Ovary (tissue), 9 donors: ENCODE results near the gene ALOX12B. TPM values are rescaled to one million over a fixed set of nuclear protein-coding genes. Genes with fewer than 3 reads are reported as not detected.
"Not testable (repeated sequence)": the region's sequence is repeated elsewhere in the genome, so short reads cannot be mapped to it uniquely, and the experiment has no call there.

Experiments
- DNase-seq, 5 donors: peaks; one replicate each; pipeline ENCODE4 v3.0.0-alpha.2; 2019 to 2020
- H3K27ac ChIP-seq, 2 donors: fragments of 200-600 bp; one replicate each; pipeline versions ENCODE4 v1.5.1 to v1.8.0; 2019 to 2022
- H3K27me3 ChIP-seq: fragments of 200-600 bp; one replicate; pipeline ENCODE4 v1.8.0; 2022
- H3K36me3 ChIP-seq: fragments of 200-600 bp; sonication (generic); one replicate; pipeline ENCODE4 v1.5.1; 2019
- H3K4me1 ChIP-seq: one replicate; pipeline ENCODE4 v1.8.1; 2013; ENCODE audit warnings: mild to moderate bottlenecking, moderate library complexity; ENCODE audit not compliant: insufficient read depth
- H3K4me3 ChIP-seq: fragments of 200-600 bp; sonication (generic); one replicate; pipeline ENCODE4 v1.5.1; 2017
- H3K9me3 ChIP-seq, 2 donors: fragments of 200-600 bp in 1 of 2; sonication (generic) in 1 of 2; one replicate each; pipeline versions ENCODE4 v1.5.1 to v1.8.1; 2013 to 2019; ENCODE audit warnings: mild to moderate bottlenecking in 1 of 2, moderate library complexity in 1 of 2
- EP300 ChIP-seq: sonication (generic); formaldehyde crosslinking; IDR thresholded peaks from one replicate; pipeline ENCODE4 v1.6.1; 2017; ENCODE audit warnings: antibody characterized with exemption
- POLR2A ChIP-seq: fragments of 450-650 bp; IDR thresholded peaks from one replicate; pipeline ENCODE4 v1.6.1; 2017; ENCODE audit warnings: antibody characterized with exemption, mild to moderate bottlenecking, moderate library complexity
- WGBS, 3 donors: extraction: QIAGEN DNeasy Blood & Tissue Kit in 1 of 3; methylation state at CpG; one replicate each; pipeline versions ENCODE4 v1.1.5 to v1.1.7; 2013 to 2017; 5-methylcytosine and 5-hydroxymethylcytosine counted together
- intact Hi-C, 4 donors: fragments of 100-400 bp; cut with DNase I; formaldehyde crosslinking; loops; one replicate each; pipeline versions ENCODE4 v1.11.0 to v1.15.1; 2022 to 2023
- microRNA-seq, 3 donors: library from miRNA; unstranded; fragments of <30 nt; microRNA quantifications; one replicate each; pipeline versions ENCODE4 to v1.2.0, GENCODE V29; 2019 to 2020
- polyA plus RNA-seq, 2 donors: library from polyadenylated mRNA; stranded (reverse); fragments of 200-250 nt in 1 of 2; fragments of 350-450 nt in 1 of 2; fragmentation: Illumina TruSeq in 1 of 2; extraction: RNeasy Lipid Tissue Mini Kit (QIAGEN cat#74804) in 1 of 2; gene quantifications; one replicate each; pipeline ENCODE4 v1.2.3, GENCODE V29; 2013 to 2014
- small RNA-seq: library from RNA; depleted of rRNA; stranded (forward); fragments of <200 nt; gene quantifications from one replicate; pipeline ENCODE3, GENCODE V24; 2016
- total RNA-seq, 7 donors: library from RNA; depleted of rRNA in 2 of 7; stranded (reverse); fragments of >200 nt in 2 of 7; fragmentation: NEBNext Ultra II Directional in 3 of 7; extraction: Animal tissue kit (Norgen Biotek cat#: 25700) in 3 of 7; gene quantifications; one replicate each; pipeline versions ENCODE4 v1.1.0 to v1.2.4, GENCODE V29; 2016 to 2023
- TF ChIP-seq, protein P1 (sequence below), 3 donors: fragments of 450-650 bp in 2 of 3; fragments of 200-600 bp in 1 of 3; IDR thresholded peaks; one replicate each; pipeline versions ENCODE4 v1.5.1 to v1.8.0; 2016 to 2022; ENCODE audit warnings: antibody characterized with exemption in 3 of 3, mild to moderate bottlenecking in 1 of 3
- donor health status: DM: no; HTN: no; CAD: no; lungs with moderate emphysema.
- donor health status: DM: no; HTN: no; CAD: no.
- donor health status: Bipolar disorder and iron deficiency.
- donor health status: DM: yes; HTN: yes; CAD: no.
- donor health status: DM: no; HTN: no; CAD: no.
- donor health status: DM: yes; HTN: yes; CAD: no.

The ALOX12B gene
- total and polyA plus RNA-seq, 9 donors = 0.70 TPM; not detected in 8

- TF ChIP-seq POLR2A (no peak), EP300 (no peak)
- TF ChIP-seq, protein P1, sequence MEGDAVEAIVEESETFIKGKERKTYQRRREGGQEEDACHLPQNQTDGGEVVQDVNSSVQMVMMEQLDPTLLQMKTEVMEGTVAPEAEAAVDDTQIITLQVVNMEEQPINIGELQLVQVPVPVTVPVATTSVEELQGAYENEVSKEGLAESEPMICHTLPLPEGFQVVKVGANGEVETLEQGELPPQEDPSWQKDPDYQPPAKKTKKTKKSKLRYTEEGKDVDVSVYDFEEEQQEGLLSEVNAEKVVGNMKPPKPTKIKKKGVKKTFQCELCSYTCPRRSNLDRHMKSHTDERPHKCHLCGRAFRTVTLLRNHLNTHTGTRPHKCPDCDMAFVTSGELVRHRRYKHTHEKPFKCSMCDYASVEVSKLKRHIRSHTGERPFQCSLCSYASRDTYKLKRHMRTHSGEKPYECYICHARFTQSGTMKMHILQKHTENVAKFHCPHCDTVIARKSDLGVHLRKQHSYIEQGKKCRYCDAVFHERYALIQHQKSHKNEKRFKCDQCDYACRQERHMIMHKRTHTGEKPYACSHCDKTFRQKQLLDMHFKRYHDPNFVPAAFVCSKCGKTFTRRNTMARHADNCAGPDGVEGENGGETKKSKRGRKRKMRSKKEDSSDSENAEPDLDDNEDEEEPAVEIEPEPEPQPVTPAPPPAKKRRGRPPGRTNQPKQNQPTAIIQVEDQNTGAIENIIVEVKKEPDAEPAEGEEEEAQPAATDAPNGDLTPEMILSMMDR (IDR thresholded peaks at IDR 0.05) = no peak
- Histone ChIP-seq H3K4me3 (no peak overlapping the region), H3K27me3 (no peaks in the 10 kb centered on the region), H3K36me3 (no peaks in the 10 kb centered on the region), H3K9me3 (no peaks in the 10 kb centered on the region), H3K4me1 (no peaks in the 10 kb centered on the region), H3K27ac (no peak overlapping the region)
- 56 to 67% (median 64%) methylated on average over 5 of the region's 5 CpGs for WGBS, 3 donors
- DNase-seq = no peak
- intact Hi-C loops = no loop called here
Observed at GRCh38 chr17:8029121-8029520, 58.4 kb downstream of the ALOX12B start.

GRCh38 chr17:8025176-8025911 lies 62.2 kb downstream of the ALOX12B start:
- TF ChIP-seq, protein P1 (IDR thresholded peaks at IDR 0.05) = no peak
- TF ChIP-seq EP300 (no peak), POLR2A (no peak)
- H3K36me3 ChIP-seq = no peaks in the 10 kb centered on the region
- H3K4me3 ChIP-seq = no peak overlapping the region
- intact Hi-C loops = no loop called here
- no peaks in the 10 kb centered on the region for H3K27me3 ChIP-seq
- no peak overlapping the region for H3K27ac ChIP-seq
- WGBS, 3 donors = 83 to 87% (median 85%) methylated on average over 9 of the region's 9 CpGs
- H3K9me3 ChIP-seq = no peaks in the 10 kb centered on the region
- no peaks in the 10 kb centered on the region for H3K4me1 ChIP-seq
- no peak for DNase-seq

GRCh38 chr17:8024161-8024560 lies 63.4 kb downstream of the ALOX12B start:
- intact Hi-C loops, H3K36me3 ChIP-seq, H3K4me1 ChIP-seq, DNase-seq, H3K27ac ChIP-seq, H3K27me3 ChIP-seq, H3K4me3 ChIP-seq, H3K9me3 ChIP-seq: not testable (repeated sequence)
- WGBS, 3 donors = 82 to 83% (median 83%) methylated on average over 6 of the region's 6 CpGs

Small RNAs within 50 kb of the gene (microRNA-seq; reads per million reads assigned to microRNA genes)
- 0 reads per million in 3 donors for gene MIR4314

Small RNAs within 50 kb of the gene (small RNA-seq; reads per million reads assigned to genes)
- not detected for gene MIR4314

Other genes with a start within 250 kb of the ALOX12B start
- 10 to 100 TPM in 3 of 7 donors, 1 to 10 TPM in 4; 2.1 to 11.9 (median 8.2) TPM for gene TMEM88, start 232.7 kb downstream of the ALOX12B start, total RNA-seq
- 10 to 100 TPM in 1 of 2 donors, 1 to 10 TPM in 1; 5.5 to 17.8 TPM for gene TMEM88, start 232.7 kb downstream of the ALOX12B start, polyA plus RNA-seq
- gene NAA38, start 230.2 kb downstream of the ALOX12B start, total RNA-seq = 10 to 100 TPM; 46.4 to 82.8 (median 54.6) TPM
- gene NAA38, start 230.2 kb downstream of the ALOX12B start, polyA plus RNA-seq = 10 to 100 TPM in 1 of 2 donors, 1 to 10 TPM in 1; 4.6 to 59.1 TPM
- 10 to 100 TPM in 6 of 7 donors, 1 to 10 TPM in 1; 7.0 to 18.8 (median 16.1) TPM for gene CYB5D1, start 229.7 kb downstream of the ALOX12B start, total RNA-seq
- 10 to 100 TPM; 10.8 to 22.2 TPM for gene CYB5D1, start 229.7 kb downstream of the ALOX12B start, polyA plus RNA-seq
- gene CHD3, start 198.9 kb downstream of the ALOX12B start, total RNA-seq = 100 to 1,000 TPM in 4 of 7 donors, 10 to 100 TPM in 3; 65.7 to 145 (median 114) TPM
- 100 to 1,000 TPM in 1 of 2 donors, 10 to 100 TPM in 1; 87.2 to 100 TPM for gene CHD3, start 198.9 kb downstream of the ALOX12B start, polyA plus RNA-seq
- 10 to 100 TPM in 1 of 7 donors, 1 to 10 TPM in 6; 2.7 to 16.5 (median 5.2) TPM for gene RNF227, start 171.4 kb downstream of the ALOX12B start, total RNA-seq
- 1 to 10 TPM; 4.3 to 8.6 TPM for gene RNF227, start 171.4 kb downstream of the ALOX12B start, polyA plus RNA-seq
- 1 to 10 TPM in 5 of 7 donors, under 1 TPM in 2; 0.48 to 5.9 (median 2.2) TPM for gene KCNAB3, start 157.9 kb downstream of the ALOX12B start, total RNA-seq
- gene KCNAB3, start 157.9 kb downstream of the ALOX12B start, polyA plus RNA-seq = 1 to 10 TPM; 1.9 to 3.9 TPM
- 10 to 100 TPM; 27.5 to 94.3 (median 74.0) TPM for gene TRAPPC1, start 155.8 kb downstream of the ALOX12B start, total RNA-seq
- 100 to 1,000 TPM in 1 of 2 donors, 10 to 100 TPM in 1; 77.5 to 238 TPM for gene TRAPPC1, start 155.8 kb downstream of the ALOX12B start, polyA plus RNA-seq
- 10 to 100 TPM; 15.0 to 27.3 (median 25.9) TPM for gene CNTROB, start 155.5 kb downstream of the ALOX12B start, total RNA-seq
- gene CNTROB, start 155.5 kb downstream of the ALOX12B start, polyA plus RNA-seq = 10 to 100 TPM; 24.3 to 25.3 TPM
- gene GUCY2D, start 85.1 kb downstream of the ALOX12B start, total RNA-seq = under 1 TPM in 2 of 7 donors, not detected in 5; 0.05 to 0.42 TPM
- gene GUCY2D, start 85.1 kb downstream of the ALOX12B start, polyA plus RNA-seq = under 1 TPM in 1 of 2 donors, not detected in 1; 0.10 TPM
- 10 to 100 TPM in 1 of 7 donors, 1 to 10 TPM in 1, under 1 TPM in 4, not detected in 1; 0.23 to 14.9 (median 0.78) TPM for gene ALOX15B, start 48.7 kb downstream of the ALOX12B start, total RNA-seq
- gene ALOX15B, start 48.7 kb downstream of the ALOX12B start, polyA plus RNA-seq = under 1 TPM; 0.25 to 0.88 TPM
- gene ALOXE3, start 30.8 kb upstream of the ALOX12B start, total RNA-seq = not detected
- gene ALOXE3, start 30.8 kb upstream of the ALOX12B start, polyA plus RNA-seq = under 1 TPM in 1 of 2 donors, not detected in 1; 0.07 TPM
- under 1 TPM in 6 of 7 donors, not detected in 1; 0.11 to 0.97 (median 0.81) TPM for gene HES7, start 36.4 kb upstream of the ALOX12B start, total RNA-seq
- gene HES7, start 36.4 kb upstream of the ALOX12B start, polyA plus RNA-seq = under 1 TPM in 1 of 2 donors, not detected in 1; 0.25 TPM
- 100 to 1,000 TPM in 6 of 7 donors, 10 to 100 TPM in 1; 74.9 to 394 (median 165) TPM for gene PER1, start 64.7 kb upstream of the ALOX12B start, total RNA-seq
- 100 to 1,000 TPM in 1 of 2 donors, 10 to 100 TPM in 1; 12.8 to 164 TPM for gene PER1, start 64.7 kb upstream of the ALOX12B start, polyA plus RNA-seq
- 100 to 1,000 TPM in 4 of 7 donors, 10 to 100 TPM in 3; 35.5 to 147 (median 118) TPM for gene VAMP2, start 75.2 kb upstream of the ALOX12B start, total RNA-seq
- 100 to 1,000 TPM in 1 of 2 donors, 10 to 100 TPM in 1; 99.2 to 233 TPM for gene VAMP2, start 75.2 kb upstream of the ALOX12B start, polyA plus RNA-seq
- 10 to 100 TPM in 5 of 7 donors, 1 to 10 TPM in 2; 7.5 to 57.6 (median 16.1) TPM for gene TMEM107, start 88.7 kb upstream of the ALOX12B start, total RNA-seq
- 10 to 100 TPM in 1 of 2 donors, 1 to 10 TPM in 1; 8.2 to 10.3 TPM for gene TMEM107, start 88.7 kb upstream of the ALOX12B start, polyA plus RNA-seq
- 1 to 10 TPM; 5.5 to 7.2 (median 6.7) TPM for gene BORCS6, start 102.5 kb upstream of the ALOX12B start, total RNA-seq
- 1 to 10 TPM; 1.3 to 7.2 TPM for gene BORCS6, start 102.5 kb upstream of the ALOX12B start, polyA plus RNA-seq
- 1 to 10 TPM in 2 of 7 donors, under 1 TPM in 2, not detected in 3; 0.80 to 1.7 (median 1.1) TPM for gene AURKB, start 122.9 kb upstream of the ALOX12B start, total RNA-seq
- 1 to 10 TPM in 1 of 2 donors, under 1 TPM in 1; 0.68 to 1.5 TPM for gene AURKB, start 122.9 kb upstream of the ALOX12B start, polyA plus RNA-seq
- 10 to 100 TPM; 28.3 to 60.0 (median 48.7) TPM for gene CTC1, start 160.3 kb upstream of the ALOX12B start, total RNA-seq
- gene CTC1, start 160.3 kb upstream of the ALOX12B start, polyA plus RNA-seq = 10 to 100 TPM; 18.4 to 33.4 TPM
- 10 to 100 TPM in 6 of 7 donors, 1 to 10 TPM in 1; 6.6 to 69.9 (median 35.3) TPM for gene PFAS, start 161.6 kb upstream of the ALOX12B start, total RNA-seq
- 10 to 100 TPM in 1 of 2 donors, 1 to 10 TPM in 1; 8.4 to 11.0 TPM for gene PFAS, start 161.6 kb upstream of the ALOX12B start, polyA plus RNA-seq
- 10 to 100 TPM; 14.5 to 37.8 (median 28.0) TPM for gene RANGRF, start 201.0 kb upstream of the ALOX12B start, total RNA-seq
- 10 to 100 TPM; 30.1 to 48.3 TPM for gene RANGRF, start 201.0 kb upstream of the ALOX12B start, polyA plus RNA-seq
- gene SLC25A35, start 207.7 kb upstream of the ALOX12B start, total RNA-seq = 1 to 10 TPM in 6 of 7 donors, under 1 TPM in 1; 0.72 to 6.4 (median 1.8) TPM
- gene SLC25A35, start 207.7 kb upstream of the ALOX12B start, polyA plus RNA-seq = 1 to 10 TPM; 2.5 to 3.6 TPM
- 10 to 100 TPM in 1 of 7 donors, 1 to 10 TPM in 6; 1.7 to 11.3 (median 3.6) TPM for gene ARHGEF15, start 222.5 kb upstream of the ALOX12B start, total RNA-seq
- gene ARHGEF15, start 222.5 kb upstream of the ALOX12B start, polyA plus RNA-seq = 1 to 10 TPM; 4.9 to 9.8 TPM